GM18507 (cell line): ENCODE measurements around the gene PHF21B.

Source experiments
- DNase-seq: peaks from one replicate; pipeline ENCODE4 v3.0.0; 2011; ENCODE audit warnings: low read depth; ENCODE audit not compliant: insufficient read length; ENCODE audit errors: extremely low spot score
- FAIRE-seq: peaks from 2 replicates; lab custom pipeline; 2011; peaks lifted over from hg19 to GRCh38; lab: Jason Lieb, UNC

PHF21B gene

DNA sequence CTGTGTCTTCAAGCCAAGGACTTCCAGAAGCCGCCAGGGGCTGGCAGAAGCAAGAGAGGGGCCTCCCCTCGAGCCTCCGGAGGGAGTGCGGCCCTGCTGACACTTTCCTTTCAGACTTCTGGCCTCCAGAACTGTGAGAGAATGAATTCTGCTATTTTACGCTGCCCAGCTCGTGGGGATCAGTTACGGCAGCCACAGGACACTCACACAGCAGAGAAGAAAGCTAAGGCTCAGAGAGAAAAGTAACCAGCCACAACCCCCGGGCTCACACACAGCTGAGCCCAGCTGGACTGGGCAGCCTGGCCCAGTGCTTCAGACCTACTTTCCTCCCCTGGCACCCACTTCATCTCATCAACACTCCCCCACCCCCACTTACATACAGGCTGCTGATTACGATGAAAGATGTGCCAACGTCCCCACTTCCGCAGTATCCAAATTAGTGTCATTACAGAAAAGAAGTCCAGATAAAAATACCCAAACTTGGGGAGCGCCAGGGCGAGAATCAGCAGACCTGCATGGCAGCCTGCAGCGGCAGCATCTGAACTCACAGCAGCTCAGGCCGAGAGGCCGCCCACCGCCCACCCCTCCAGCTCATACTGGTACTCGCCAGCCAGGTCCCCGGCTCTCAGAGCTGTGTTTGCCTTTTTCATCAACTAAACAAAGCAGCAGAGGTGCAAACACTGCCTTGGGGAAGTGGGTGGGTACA, 15.3 kb downstream of the PHF21B start:
- no peak for DNase-seq
- no peak for FAIRE-seq

DNA sequence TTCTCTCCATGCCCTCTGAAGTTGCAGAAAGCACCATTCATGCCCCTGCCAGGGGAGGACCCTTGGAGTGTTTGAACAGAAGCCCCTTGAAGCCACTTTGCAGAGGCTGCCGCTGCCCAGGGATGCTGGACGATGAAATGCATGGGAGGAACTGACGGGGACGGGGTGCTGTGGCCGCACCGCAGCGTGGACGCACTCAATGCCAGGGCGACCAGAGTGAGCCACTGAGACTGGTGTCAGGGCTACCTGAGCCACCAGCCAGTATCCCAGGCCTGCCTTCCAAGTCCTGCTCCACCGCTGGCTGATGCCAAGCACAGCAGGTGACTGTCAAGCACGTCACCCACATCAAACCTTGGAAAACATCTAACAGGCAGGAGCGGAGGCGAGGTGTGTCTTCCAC, 17.6 kb downstream of the PHF21B start:
- FAIRE-seq: no peak
- no peak for DNase-seq

DNA sequence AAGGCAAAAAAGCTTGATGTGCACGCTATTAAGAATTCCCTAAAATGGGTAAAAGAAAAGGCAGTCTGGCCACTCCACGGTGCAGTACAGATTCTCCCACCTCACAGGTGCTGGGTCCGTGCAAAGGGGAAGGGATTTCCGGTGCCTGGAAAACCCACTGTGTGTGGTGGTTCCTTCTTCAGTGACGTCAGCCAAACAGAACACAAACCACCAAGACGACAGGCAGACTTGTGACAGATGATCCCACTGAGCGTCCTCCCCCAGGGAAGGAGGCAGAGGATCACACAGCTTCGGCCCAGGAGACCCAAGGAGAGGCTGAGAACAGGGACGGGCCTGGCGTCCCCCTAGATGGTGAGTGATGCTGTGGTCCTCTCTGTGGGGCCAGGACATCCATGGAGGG, 18.6 kb downstream of the PHF21B start:
- FAIRE-seq (no peak), DNase-seq (no peak)

DNA sequence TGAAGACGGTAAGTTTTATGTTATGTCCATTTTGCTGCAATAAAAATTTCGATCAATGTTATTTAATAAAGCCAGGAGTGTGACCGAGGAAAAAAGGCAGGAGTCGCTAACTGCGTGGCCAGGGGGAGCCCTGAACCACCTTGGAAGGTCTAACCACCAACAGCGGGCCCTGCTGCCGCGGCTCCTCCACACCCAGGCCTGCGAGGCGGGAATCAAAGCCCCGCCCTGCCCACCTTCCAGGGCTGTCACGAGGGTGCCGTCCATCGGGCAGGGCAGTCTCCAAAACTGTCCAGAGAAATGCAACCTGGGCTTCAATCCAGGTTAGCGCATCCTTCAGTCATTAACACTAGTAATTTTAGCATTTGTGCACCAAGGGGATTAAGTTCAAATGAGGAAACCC, 19.0 kb downstream of the PHF21B start:
- FAIRE-seq: no peak
- DNase-seq: no peak

DNA sequence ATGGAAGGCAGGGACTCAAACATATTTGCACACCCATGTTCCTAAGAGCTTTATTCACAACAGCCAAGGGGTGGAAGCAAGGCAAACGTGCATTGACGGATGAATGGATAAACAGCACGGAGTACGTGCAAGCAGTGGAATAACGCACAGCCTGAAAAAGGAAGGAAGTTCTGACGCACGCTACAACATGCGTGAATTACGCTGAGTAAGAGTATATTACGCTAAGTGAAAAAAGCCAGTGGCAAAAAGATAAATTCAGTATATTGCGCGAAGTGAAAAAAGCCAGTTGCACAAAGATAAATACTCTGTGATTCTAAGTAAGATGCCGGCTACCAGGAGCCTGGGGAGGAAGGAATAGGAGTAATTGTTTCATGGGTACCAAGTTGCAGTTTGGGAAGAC, 19.5 kb downstream of the PHF21B start:
- FAIRE-seq: no peak
- DNase-seq: no peak

DNA sequence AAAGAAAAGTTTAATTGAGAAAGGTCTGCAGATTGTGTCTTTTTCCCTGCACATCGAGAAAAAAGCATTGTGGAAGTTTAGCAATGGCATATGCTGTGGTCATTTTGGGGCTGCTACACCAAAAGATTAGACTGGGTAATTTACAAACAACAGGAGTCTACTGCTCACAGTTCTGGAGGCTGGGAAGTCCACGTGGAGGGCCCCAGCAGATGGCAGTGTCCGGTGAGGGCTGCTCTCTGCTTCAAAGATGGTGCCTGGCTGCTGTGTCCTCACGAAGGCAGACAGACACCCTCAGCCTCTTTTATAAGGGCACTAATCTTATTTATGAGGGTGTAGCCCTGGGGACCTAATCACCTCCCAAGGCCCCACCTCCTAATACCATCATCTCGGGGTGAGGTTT, 21.1 kb downstream of the PHF21B start:
- no peak for DNase-seq
- FAIRE-seq: no peak

DNA sequence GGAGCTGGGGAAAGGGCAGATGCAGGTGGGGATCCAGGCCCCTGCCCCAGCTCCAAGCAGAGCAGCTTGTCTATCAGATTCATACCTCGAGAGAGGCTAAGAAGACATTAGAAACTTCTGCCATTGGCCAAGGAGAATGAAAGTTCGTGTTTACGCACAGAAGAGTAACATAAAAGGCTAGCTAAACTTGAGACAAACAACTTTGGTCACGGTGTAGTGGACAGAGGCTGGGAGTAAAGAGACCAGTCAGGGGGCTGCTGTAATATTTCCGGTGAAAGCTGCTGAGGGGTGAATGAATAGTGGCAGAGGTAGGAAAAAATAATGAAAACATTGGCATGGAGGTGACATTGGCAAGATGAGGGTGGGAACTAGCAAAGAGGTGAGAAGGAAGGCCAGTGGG, 22.9 kb downstream of the PHF21B start:
- DNase-seq (no peak), FAIRE-seq (no peak)

DNA sequence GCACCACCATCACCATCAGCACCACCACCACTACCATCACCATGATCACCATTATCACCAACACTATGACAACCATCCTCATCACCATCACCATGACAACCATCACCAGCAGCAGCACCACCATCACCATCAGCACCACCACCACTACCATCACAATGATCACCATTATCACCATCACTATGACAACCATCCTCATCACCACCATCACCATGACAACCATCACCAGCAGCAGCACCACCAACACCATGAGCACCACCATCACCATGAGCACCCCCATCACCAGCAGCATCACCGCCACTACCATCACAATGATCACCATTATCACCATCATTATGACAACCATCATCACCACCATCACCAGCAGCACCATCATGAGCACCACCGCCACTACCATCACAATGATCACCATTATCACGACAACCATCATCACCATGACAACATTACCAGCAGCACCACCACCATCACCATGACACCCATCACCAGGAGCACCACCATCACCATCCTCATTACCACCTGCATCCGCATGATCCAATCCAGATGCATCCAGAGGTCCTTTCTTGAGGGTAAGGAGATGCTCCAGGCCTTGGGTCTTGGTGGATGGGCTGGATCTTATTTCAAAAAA, 23.8 kb downstream of the PHF21B start:
- FAIRE-seq (no peak), DNase-seq (no peak)

DNA sequence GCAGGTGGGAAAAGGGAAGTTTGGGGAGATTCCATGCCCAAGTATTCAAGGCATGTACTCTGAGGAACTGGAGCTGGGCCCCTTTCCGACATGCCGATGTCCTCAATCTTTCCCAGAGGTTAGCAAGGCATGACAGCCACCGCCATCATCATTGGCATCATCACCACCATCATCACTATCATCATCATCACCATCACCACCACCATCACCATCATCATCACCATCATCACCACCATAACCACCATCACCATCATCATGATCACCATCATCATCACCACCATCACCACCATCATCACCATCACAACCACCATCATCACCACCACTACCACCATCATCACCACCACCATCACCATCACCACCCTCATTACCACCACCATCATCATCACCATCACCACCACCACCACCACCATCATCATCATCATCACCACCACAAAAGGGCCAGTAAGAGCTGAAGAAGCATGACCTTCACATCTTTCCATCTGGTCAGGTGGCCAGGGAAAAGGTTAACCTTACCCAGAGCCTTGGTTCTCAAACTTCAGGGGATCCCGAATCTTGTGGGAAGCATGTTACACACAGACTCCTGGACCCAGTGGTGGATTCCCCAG, 25.8 kb downstream of the PHF21B start:
- no peak for DNase-seq
- no peak for FAIRE-seq

DNA sequence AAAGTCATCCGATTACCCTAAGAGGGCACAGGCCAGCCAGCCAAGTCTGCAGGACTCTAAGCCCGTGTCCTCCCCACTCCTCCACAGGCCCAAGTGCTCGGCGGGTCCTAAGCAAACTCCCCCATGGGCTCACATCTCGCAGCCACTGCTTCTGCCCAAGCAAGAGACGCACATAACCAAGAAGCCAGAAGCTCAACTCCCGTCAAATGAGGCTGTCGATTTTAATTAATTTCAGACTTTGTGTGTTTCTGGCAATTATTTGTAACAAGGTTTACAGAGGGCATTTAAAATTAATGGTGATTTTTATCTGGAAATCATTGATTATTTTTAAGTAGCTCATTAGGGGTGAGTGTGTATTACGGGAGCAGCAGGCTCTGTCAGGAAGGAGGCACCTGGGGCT, 27.4 kb downstream of the PHF21B start:
- FAIRE-seq (no peak), DNase-seq (no peak)

DNA sequence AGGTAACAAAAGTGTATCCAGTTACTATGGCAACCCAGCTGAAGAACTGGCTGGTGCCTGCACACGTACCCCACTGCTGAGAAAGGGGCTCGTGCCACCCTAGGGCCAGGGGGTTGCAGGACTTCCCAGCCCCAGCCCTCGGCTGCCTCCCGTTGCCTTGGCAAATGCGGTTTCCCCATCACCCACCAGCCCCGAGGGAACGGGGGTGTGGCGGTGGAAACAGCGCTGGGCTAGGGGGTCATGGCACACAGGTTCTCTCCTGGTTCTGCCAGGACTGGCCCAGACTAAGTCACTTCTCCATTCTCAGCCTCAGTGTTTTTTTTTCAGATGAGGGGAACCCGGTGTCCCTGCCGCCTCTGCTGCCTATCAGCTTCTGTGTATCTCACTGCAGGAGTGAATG, 27.9 kb downstream of the PHF21B start:
- DNase-seq: no peak
- no peak for FAIRE-seq

DNA sequence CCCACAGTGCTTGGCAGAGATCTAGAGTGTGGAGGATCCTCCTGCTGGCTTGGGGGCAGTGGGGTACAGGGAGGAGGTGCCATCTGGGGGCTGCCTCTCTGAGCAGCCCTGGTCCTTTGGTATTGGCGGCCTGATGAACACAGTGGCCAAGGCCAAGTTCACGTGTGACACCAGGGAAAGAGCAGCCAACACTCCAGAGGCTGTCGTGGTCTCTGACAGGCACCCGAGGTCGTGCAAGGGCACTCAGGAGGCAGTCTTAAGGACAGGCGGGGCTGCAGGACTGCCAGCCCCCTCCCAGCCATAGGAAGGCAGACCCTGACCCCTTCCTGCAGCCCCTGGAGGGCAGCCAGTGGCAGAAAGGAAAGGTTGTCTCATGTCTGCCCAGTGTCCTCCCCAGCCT, 30.7 kb downstream of the PHF21B start:
- DNase-seq: no peak
- no peak for FAIRE-seq

DNA sequence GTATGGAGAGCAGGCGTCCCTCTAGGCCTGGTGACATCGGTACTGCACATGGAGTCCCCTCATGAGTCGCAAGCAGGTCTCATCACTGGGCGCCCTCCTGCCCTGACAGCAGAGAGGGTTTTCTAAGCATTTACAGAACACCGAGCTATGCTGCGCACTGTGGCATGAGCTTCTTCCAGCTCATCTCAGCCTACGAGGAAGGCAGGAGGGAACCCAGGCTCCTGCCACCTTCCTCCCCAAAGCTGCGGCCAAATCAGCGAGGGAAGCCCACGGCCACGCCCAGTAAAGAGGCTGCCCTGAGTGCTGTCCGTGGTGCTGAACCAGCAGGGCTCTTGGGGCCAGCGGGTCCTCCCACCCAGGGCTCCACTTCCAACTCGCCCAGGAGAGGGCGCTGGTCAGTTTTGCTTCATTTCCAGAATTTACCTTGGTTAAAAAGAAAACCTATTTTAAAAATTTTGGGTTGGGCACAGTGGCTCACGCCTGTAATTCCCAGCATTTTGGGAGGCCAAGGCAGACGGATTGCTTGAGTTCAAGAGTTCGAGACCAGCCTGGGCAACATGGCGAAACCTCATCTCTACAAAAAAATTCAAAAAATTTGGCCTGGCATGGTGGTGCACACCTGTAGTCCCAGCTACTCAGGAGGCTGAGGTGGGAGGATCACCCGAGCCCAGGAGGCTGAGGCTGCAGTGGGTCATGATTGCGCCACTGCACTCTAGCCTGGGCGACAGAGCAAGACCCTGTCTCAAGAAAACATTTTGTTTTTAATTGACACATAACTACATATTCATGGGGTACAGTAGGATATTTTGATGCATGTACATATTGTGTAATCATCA, 34.2 kb downstream of the PHF21B start:
- DNase-seq (peak; percentile 64), FAIRE-seq (peak; percentile 77)

DNA sequence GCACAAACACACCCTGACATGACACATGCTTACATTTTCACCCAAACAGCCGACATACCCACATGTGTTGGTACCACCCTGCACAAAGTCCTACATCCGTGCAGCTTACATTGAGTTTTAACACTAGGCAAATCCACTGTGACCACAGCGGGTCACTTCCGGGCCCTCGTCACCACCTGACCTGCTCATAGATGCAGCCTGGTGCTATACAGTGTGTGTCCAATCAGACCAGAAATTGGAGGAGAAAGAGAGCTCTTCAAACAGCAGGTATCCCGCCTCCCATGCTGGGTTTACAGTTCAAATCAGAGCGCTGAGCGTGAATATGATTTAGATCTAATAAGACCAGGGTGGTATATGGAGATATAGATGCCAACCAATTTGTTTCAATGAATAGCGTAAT, 35.4 kb downstream of the PHF21B start:
- FAIRE-seq: no peak
- no peak for DNase-seq

DNA sequence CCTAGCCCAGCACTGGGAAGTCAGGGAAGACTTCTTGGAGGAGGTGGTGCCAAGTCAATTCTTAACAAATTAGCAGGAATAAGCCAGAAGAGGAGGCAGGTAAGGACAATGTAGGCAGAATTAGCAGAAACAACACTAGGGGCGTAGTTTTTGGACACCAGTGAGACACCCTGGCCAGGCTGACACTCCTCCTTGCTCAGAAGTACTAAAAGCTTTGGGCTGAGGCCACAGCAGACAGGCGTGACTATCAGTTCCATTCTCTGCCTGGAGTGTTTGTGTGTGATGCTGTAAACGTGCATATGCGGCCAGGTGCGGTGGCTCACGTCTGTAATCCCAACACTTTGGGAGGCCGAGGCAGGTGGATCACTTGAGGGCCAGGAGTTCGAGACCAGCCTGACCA, 36.0 kb downstream of the PHF21B start:
- FAIRE-seq: no peak
- DNase-seq: no peak

DNA sequence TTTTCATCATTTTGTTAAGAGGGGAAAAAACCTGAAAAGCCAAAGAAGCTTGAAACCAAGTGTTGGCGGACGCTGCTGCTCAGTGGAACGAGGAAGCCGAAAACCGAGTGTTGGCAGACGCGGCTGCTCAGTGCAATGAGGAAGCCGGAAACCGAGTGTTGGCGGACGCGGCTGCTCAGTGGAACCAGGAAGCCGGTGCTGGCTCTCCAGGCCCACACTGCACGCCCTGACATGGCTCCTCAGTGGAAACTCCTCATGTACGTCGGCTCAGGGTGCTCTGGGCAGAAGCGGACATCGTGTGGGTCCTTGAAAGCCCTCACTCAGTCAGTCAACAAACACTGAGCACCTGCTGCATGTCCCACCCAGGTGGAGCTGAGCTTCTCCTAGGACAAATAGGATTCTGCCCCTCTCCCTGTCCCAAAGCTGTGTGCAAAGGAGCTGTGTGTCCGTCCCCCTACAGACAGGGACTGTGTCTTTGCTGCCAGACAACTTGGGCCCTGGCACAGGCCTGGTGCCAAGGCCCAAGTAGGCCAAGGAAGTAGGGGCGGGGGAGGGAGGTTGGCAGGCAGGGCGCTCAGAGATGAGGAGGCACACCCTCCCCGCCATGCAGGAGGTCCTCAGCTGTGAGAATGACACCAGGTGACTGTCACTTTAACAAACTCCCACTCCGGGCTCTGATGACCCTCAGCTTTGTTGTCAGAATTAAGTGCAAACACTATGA, 37.3 kb downstream of the PHF21B start:
- FAIRE-seq: no peak
- no peak for DNase-seq

DNA sequence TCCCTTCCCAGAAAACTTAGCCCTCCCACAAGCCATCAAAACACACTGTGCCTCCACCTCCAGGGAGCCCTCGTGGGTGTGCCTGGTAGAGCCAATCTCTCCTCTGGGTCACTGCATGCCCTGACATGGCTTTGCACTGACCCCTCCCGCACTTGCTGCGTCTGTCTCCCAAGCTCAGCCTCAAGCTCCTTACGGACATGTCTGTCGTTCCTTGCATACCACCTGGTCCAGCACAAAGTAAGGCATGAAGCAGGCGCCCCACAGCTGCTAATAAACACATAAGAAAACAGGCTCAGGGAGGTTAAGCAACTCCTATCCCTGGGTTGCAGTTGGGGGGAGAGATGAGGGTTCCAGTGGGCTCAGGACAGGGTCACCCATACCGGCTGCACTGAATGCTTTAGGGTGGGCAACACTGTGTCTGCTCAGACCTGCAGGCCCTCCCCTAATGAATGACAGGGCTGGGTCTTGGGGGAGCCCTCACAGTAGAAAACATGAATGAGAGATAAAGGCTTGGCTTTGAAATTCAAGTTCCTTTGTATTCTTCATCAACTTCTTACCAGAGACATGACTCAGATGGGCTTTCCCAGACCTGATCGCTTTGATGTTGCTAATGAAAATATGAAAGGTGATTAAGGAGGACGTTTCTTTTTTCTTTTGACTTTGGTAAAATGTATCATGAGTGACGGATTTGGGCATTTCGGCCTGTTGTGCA, 38.0 kb downstream of the PHF21B start:
- DNase-seq: no peak
- FAIRE-seq: no peak

DNA sequence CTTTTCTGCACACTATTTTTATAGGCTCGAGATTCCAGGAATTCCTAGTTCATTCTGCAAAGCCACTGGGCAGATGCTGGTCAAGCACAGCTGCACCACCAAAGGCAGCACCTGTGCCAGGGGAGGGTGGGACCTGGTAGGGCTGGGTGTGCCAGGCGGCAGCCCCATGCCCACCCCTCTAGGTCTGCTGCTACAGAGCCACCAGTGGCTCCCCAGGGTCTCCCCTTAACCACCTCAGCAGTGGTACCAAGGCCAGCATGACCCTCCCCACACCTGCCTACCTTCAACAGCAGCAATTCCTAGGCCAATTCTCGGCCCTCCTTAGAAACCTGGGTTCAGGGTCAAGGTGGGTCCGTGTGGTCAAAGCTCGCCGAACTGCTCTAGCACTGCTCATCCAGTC, 39.5 kb downstream of the PHF21B start:
- no peak for FAIRE-seq

DNA sequence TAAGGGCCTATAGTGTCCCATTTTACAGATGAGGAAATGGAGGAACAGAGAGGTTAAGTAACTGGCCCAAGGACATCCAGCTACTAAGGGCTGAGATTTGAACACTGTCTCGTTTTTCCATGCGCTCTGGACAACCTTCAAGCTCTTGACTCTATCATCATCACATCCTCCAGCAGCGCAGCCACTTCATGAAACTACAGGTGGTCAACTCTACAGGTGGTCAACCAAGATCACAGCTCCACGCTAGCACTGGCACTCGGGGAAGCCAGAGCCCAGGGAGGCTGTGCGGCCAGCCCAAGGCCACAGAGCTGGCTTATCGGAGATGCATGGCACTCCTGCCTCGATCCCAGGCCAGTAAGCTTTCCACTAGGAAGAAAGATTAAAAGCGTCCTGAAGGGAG, 40.0 kb downstream of the PHF21B start:
- no peak for DNase-seq

More for the DNA sequence above, 39.5 kb downstream of the PHF21B start:
- no peak for DNase-seq

More for the DNA sequence above, 40.0 kb downstream of the PHF21B start:
- no peak for FAIRE-seq
